Measurements from ENCODE around the gene ERC1.

The ERC1 gene

DNA sequence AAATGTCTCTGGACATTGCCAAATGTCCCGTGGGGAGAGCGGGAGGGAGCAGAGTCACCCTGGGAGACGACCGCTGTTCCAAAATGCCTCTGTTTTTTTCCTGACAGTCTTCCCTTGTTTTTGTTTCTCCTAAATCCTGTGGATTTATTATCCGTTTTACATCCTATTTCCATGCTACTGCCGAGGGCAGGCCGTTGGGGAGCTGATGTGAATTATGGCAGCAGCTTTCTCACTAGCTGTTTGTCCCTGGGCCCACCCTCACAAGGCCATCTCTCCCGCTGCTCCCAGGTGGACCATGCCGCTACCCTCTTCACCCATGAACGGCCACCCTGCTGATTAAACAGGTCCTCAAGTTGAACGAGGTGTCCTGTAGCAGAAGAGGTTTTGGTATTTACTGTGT is 548.1 kb downstream of the ERC1 start:
- no peak for DNase-seq (ENCODE audit: low spot score)

DNA sequence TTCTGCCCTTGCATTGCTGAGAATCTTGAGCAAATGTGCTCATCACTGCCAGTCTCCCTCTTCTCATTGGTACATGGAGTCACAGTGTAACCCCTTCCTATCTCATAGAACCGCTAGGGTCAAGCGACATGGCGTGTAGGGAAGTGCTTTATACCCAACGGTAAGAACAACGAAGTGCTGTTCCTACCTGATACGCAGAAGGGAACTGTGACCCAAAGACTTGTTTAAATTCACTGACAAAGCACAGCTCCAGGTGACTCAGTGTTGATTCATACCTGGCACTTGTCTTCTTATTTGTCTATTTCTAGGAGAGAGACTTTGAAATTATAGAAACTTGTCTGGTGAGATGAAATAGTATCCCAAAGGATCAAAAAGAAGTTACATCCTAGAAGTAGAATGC is 549.7 kb downstream of the ERC1 start:
- DNase-seq (ENCODE audit: low spot score), result no peak

DNA sequence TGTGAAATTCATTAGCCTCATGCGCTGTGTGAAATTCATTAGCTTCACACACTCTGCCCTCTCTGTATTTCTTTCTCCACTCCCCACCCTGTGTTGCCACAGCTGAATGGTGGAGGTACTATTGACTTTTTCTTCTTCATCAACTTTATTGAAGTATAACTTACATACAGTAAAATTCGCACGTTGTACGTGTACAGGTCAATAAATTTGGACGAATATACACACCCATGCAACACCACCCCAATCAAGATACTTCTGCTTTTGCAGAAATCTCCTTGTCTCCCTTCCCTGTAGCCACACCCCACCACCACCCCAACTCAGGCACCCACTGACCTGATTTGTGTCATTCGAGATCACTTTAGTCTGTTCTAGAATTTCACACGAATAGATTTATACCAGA is 551.6 kb downstream of the ERC1 start:
- no peak for DNase-seq (ENCODE audit: low spot score)

DNA sequence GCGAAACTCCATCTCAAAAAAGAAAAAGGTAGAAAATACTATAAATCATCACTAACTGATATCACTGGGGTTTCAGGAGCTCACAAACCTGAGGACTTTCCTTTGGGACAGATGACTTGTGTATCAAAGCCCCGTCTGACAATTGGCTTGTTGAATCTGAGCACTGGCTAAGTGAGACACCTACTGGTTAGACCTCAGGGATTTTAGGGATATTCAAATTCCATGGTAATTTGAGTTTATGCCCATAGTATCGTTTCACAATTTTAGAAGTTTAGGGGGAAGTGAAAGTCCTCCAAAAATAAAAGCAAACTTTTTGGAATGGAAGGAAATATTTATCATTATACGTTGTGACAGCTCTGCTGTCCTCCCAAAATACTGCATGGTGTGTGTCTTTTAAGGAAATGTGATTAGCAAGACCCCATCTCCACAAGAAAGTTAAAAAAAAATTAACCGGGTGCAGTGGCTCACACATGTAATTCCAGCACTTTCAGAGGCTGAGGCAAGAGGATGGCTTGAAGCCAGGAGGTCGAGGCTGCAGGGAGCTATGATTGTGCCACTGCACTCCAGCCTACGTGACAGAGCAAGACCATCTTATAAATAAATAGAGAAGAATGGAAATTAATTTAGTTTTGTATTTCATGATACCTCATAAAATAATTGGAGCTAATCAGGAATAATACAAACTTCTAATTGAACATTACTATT is 554.1 kb downstream of the ERC1 start:
- no peak for DNase-seq (ENCODE audit: low spot score)

Measured in kidney capillary endothelial cell (primary cell).